ENCODE measurements around the gene CEACAM4.

CEACAM4 gene

DNA sequence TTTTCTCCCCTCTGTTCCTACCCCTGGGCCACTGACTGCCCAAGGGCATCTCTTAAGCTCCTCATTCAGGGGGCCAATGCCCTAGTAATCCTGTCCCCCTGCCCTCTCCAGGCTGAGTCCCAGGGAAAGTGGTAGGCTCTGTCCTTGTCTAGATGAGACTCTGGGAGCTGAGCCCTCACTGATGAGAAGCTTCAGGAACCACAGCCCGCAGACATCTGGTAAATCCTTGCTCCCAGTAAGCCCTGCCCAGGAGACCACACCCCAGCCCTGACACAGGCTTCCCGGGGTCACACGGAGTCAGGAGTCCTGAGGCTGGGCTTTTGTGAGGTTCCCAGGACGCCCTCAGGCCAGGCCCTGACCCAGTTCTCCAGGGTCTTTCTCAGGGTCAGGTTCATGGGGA, 1.9 kb downstream of the CEACAM4 start:
- TF ChIP-seq NFIC (IDR thresholded peaks at IDR 0.05): no peak
- TF ChIP-seq, protein P1, sequence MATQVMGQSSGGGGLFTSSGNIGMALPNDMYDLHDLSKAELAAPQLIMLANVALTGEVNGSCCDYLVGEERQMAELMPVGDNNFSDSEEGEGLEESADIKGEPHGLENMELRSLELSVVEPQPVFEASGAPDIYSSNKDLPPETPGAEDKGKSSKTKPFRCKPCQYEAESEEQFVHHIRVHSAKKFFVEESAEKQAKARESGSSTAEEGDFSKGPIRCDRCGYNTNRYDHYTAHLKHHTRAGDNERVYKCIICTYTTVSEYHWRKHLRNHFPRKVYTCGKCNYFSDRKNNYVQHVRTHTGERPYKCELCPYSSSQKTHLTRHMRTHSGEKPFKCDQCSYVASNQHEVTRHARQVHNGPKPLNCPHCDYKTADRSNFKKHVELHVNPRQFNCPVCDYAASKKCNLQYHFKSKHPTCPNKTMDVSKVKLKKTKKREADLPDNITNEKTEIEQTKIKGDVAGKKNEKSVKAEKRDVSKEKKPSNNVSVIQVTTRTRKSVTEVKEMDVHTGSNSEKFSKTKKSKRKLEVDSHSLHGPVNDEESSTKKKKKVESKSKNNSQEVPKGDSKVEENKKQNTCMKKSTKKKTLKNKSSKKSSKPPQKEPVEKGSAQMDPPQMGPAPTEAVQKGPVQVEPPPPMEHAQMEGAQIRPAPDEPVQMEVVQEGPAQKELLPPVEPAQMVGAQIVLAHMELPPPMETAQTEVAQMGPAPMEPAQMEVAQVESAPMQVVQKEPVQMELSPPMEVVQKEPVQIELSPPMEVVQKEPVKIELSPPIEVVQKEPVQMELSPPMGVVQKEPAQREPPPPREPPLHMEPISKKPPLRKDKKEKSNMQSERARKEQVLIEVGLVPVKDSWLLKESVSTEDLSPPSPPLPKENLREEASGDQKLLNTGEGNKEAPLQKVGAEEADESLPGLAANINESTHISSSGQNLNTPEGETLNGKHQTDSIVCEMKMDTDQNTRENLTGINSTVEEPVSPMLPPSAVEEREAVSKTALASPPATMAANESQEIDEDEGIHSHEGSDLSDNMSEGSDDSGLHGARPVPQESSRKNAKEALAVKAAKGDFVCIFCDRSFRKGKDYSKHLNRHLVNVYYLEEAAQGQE (IDR thresholded peaks at IDR 0.05; ENCODE audit: low read depth): no peak
- TF ChIP-seq TAF1 (IDR thresholded peaks at IDR 0.05; ENCODE audit: low read depth): no peak
- no peak for TF ChIP-seq RAD21 (IDR thresholded peaks at IDR 0.05; ENCODE audit: low read depth)
- TF ChIP-seq EGR1 (IDR thresholded peaks at IDR 0.05): no peak
- no peak for TF ChIP-seq YY1 (IDR thresholded peaks at IDR 0.05; ENCODE audit: low read depth)
- TF ChIP-seq TCF12 (IDR thresholded peaks at IDR 0.05; ENCODE audit: low read depth): no peak
- no peak for TF ChIP-seq EP300 (IDR thresholded peaks at IDR 0.05; ENCODE audit: borderline replicate concordance)
- no peak for TF ChIP-seq FOXM1 (IDR thresholded peaks at IDR 0.05; ENCODE audit: borderline replicate concordance, low read depth)

DNA sequence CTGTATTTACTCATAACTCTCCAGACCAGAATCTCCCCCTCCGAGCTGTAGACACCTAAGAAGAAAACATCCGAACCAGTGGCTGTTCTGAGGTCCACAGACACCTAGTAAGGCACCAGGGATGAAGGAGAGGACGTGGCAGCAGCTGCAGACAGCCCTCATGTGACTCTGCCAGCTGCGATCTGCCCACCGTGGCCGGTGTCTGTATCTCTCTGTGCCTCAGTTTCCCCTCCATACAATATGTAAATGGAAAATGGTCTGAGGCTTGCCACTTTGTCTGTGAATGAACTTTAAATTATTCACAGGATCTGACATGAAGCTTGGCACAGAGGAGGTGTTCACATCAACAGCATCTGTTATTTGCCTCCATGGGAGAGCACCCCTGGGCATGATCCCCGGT, 2.4 kb downstream of the CEACAM4 start:
- TF ChIP-seq, protein P2, sequence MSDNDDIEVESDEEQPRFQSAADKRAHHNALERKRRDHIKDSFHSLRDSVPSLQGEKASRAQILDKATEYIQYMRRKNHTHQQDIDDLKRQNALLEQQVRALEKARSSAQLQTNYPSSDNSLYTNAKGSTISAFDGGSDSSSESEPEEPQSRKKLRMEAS (IDR thresholded peaks at IDR 0.05): no peak
- no peak for TF ChIP-seq CREB1 (IDR thresholded peaks at IDR 0.05; ENCODE audit: low read depth)
- TF ChIP-seq, protein P1 (IDR thresholded peaks at IDR 0.05; ENCODE audit: low read depth): no peak
- no peak for TF ChIP-seq EGR1 (IDR thresholded peaks at IDR 0.05)
- TF ChIP-seq, protein P3, sequence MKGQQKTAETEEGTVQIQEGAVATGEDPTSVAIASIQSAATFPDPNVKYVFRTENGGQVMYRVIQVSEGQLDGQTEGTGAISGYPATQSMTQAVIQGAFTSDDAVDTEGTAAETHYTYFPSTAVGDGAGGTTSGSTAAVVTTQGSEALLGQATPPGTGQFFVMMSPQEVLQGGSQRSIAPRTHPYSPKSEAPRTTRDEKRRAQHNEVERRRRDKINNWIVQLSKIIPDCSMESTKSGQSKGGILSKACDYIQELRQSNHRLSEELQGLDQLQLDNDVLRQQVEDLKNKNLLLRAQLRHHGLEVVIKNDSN (IDR thresholded peaks at IDR 0.05): no peak
- no peak for TF ChIP-seq EP300 (IDR thresholded peaks at IDR 0.05; ENCODE audit: borderline replicate concordance)
- TF ChIP-seq TEAD4 (IDR thresholded peaks at IDR 0.05): no peak

DNA sequence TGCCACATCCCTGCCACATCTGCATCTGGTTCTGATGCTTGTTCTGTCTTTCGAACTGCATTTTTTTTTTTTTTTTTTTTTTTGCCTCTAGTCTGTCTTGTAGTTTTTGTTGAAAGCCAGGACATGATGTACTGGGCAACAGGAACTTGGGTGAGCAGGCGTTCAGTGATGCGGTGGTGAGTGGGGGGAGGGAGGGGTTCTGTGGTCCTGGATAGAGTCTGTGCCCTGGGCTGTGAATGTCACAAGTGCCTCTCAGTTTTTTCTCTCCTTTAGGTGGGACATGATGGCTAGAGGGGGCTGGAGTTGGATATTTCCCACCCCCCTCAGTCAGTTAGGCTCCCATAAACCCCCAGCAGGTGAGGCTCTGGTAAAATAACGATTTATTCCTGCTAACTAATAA, 3.5 kb downstream of the CEACAM4 start:
- TF ChIP-seq TCF12 (IDR thresholded peaks at IDR 0.05; ENCODE audit: low read depth) (no peak), ZBTB7A (IDR thresholded peaks at IDR 0.05; ENCODE audit: low read depth) (no peak), FOXM1 (IDR thresholded peaks at IDR 0.05; ENCODE audit: borderline replicate concordance, low read depth) (no peak), CEBPB (IDR thresholded peaks at IDR 0.05) (no peak), NFIC (IDR thresholded peaks at IDR 0.05) (no peak), CREB1 (IDR thresholded peaks at IDR 0.05; ENCODE audit: low read depth) (no peak), TAF1 (IDR thresholded peaks at IDR 0.05; ENCODE audit: low read depth) (no peak), EP300 (IDR thresholded peaks at IDR 0.05; ENCODE audit: borderline replicate concordance) (no peak), RAD21 (IDR thresholded peaks at IDR 0.05; ENCODE audit: low read depth) (no peak), TEAD4 (IDR thresholded peaks at IDR 0.05) (no peak), YY1 (IDR thresholded peaks at IDR 0.05; ENCODE audit: low read depth) (no peak), EGR1 (IDR thresholded peaks at IDR 0.05) (no peak)
- TF ChIP-seq, protein P3 (IDR thresholded peaks at IDR 0.05): no peak
- TF ChIP-seq, protein P1 (IDR thresholded peaks at IDR 0.05; ENCODE audit: low read depth): no peak
- TF ChIP-seq, protein P2 (IDR thresholded peaks at IDR 0.05): no peak

DNA sequence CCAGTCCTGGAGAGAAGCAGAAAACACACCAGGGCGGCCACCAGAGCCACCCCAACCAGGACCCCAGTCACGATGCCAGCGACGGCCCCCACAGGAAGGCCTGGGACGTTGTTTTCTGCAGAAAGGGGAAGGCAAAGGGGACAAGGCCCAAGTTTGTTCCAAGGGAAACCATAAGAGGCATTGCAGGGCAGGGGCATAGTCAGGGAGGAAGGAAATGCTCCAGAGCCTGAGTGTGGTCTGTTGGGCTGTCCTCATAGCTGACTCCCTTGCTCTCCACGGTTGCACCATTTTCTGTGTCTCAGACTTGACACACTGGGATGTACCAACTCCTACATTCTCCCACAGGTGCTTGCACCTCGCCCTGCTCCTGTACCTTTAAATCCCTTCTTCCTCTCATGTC, 5.2 kb downstream of the CEACAM4 start:
- TF ChIP-seq TCF12 (IDR thresholded peaks at IDR 0.05; ENCODE audit: low read depth) (no peak), CREB1 (IDR thresholded peaks at IDR 0.05; ENCODE audit: low read depth) (no peak), NFIC (IDR thresholded peaks at IDR 0.05) (no peak), TEAD4 (IDR thresholded peaks at IDR 0.05) (no peak), YY1 (IDR thresholded peaks at IDR 0.05; ENCODE audit: low read depth) (no peak), TAF1 (IDR thresholded peaks at IDR 0.05; ENCODE audit: low read depth) (no peak), FOXM1 (IDR thresholded peaks at IDR 0.05; ENCODE audit: borderline replicate concordance, low read depth) (no peak), RAD21 (IDR thresholded peaks at IDR 0.05; ENCODE audit: low read depth) (no peak), ZBTB7A (IDR thresholded peaks at IDR 0.05; ENCODE audit: low read depth) (no peak), EGR1 (IDR thresholded peaks at IDR 0.05) (no peak)
- TF ChIP-seq, protein P1 (IDR thresholded peaks at IDR 0.05; ENCODE audit: low read depth): no peak
- TF ChIP-seq, protein P3 (IDR thresholded peaks at IDR 0.05): no peak
- TF ChIP-seq, protein P2 (IDR thresholded peaks at IDR 0.05): no peak

Measured in Ishikawa (cell line).